Measurements from ENCODE around the gene RBM6. TPM values are rescaled to one million over a fixed set of nuclear protein-coding genes. Genes with fewer than 3 reads are reported as not detected.

Gene RBM6
- total RNA-seq, 2 experiments from 2014 or later, result 90.8 to 95.2 TPM

DNA sequence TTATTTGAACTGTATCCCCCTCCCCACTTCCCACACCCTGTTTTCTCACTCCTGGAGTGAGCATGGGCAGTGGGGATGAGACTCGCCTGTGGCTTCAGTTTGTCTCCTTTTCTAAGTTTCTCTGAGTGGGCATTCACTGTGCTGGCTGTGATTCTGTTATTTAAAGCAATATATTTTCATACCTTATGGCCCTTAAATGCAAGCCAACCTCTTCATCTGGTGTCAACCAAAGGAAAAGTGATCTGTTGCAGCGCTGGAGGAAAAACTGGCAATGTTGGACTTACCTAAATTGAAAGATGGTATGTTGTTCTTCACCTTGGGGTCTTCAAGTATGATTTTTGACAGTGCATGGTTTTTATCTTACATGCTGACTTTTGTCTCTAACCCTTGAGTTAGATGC, 56.1 kb downstream of the RBM6 start:
- H3K4me1 Mint-ChIP-seq (ENCODE audit: low read depth), result peaks cover 12% of the 10 kb centered on the region
- no peak overlapping the region for H3K4me3 Mint-ChIP-seq
- H3K36me3 Mint-ChIP-seq (ENCODE audit: low read depth), result peaks cover 15% of the 10 kb centered on the region
- intact Hi-C loops (cut with micrococcal nuclease), result no loop called here
- DNase-seq (no peak), ATAC-seq (no peak)
- H3K9me3 Mint-ChIP-seq, result no peaks in the 10 kb centered on the region
- H3K27me3 Mint-ChIP-seq, result no peaks in the 10 kb centered on the region
- H3K27ac Mint-ChIP-seq, result no peak overlapping the region
- CTCF ChIA-PET, result no interaction called here
- TF ChIP-seq, protein P1, sequence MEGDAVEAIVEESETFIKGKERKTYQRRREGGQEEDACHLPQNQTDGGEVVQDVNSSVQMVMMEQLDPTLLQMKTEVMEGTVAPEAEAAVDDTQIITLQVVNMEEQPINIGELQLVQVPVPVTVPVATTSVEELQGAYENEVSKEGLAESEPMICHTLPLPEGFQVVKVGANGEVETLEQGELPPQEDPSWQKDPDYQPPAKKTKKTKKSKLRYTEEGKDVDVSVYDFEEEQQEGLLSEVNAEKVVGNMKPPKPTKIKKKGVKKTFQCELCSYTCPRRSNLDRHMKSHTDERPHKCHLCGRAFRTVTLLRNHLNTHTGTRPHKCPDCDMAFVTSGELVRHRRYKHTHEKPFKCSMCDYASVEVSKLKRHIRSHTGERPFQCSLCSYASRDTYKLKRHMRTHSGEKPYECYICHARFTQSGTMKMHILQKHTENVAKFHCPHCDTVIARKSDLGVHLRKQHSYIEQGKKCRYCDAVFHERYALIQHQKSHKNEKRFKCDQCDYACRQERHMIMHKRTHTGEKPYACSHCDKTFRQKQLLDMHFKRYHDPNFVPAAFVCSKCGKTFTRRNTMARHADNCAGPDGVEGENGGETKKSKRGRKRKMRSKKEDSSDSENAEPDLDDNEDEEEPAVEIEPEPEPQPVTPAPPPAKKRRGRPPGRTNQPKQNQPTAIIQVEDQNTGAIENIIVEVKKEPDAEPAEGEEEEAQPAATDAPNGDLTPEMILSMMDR (IDR thresholded peaks at IDR 0.05), result no peak
- POLR2A ChIA-PET, result no interaction called here

DNA sequence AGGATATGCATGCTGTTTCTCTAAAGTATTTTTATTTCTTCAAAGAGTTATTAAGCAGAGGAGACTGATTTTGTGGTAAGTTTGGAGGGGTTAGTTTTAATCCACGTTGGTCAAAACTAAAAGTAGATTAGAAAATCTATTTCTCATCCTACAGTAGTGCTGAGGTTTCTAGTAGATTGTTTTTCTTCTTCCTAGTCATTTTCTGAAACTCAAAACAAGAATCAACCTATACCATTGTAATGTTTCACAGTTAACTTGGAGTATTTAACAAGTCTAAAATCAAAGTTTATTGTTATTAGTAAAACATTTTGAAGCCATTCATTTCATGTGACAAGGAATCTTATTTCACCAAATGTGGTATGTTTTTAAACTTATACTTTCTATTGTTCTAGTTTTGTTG, 57.9 kb downstream of the RBM6 start:
- ATAC-seq (no peak), DNase-seq (no peak)
- CTCF ChIA-PET, result no interaction called here
- peaks cover 20% of the 10 kb centered on the region for H3K36me3 Mint-ChIP-seq (ENCODE audit: low read depth)
- peaks cover 12% of the 10 kb centered on the region for H3K4me1 Mint-ChIP-seq (ENCODE audit: low read depth)
- no peak overlapping the region for H3K27ac Mint-ChIP-seq
- no peaks in the 10 kb centered on the region for H3K27me3 Mint-ChIP-seq
- POLR2A ChIA-PET, result interaction anchor here (0.8 kb wide), 1 partner anchor 39 kb away, joined by 3 read pairs; no protein-coding TSS in a partner anchor
- H3K4me3 Mint-ChIP-seq, result no peak overlapping the region
- TF ChIP-seq, protein P1 (IDR thresholded peaks at IDR 0.05), result no peak
- intact Hi-C loops (cut with micrococcal nuclease), result no loop called here
- no peaks in the 10 kb centered on the region for H3K9me3 Mint-ChIP-seq

GRCh38 chr3:49998326-49998725, 58.4 kb downstream of the RBM6 start:
- ChIA-PET CTCF (no interaction called here), POLR2A (interaction anchor here (0.8 kb wide), 1 partner anchor 38 kb away, joined by 3 read pairs; no protein-coding TSS in a partner anchor)
- Mint-ChIP-seq H3K4me1 (ENCODE audit: low read depth) (peaks cover 12% of the 10 kb centered on the region), H3K36me3 (ENCODE audit: low read depth) (peaks cover 22% of the 10 kb centered on the region), H3K4me3 (no peak overlapping the region), H3K27ac (peak overlapping the region; percentile 16), H3K9me3 (no peaks in the 10 kb centered on the region), H3K27me3 (no peaks in the 10 kb centered on the region)
- TF ChIP-seq, protein P1 (IDR thresholded peaks at IDR 0.05), result no peak
- intact Hi-C loops (cut with micrococcal nuclease), result no loop called here
- ATAC-seq (no peak), DNase-seq (no peak)

- no peak overlapping the region for H3K27ac Mint-ChIP-seq
- H3K9me3 Mint-ChIP-seq, result no peaks in the 10 kb centered on the region
- peaks cover 12% of the 10 kb centered on the region for H3K4me1 Mint-ChIP-seq (ENCODE audit: low read depth)
- POLR2A ChIA-PET, result no interaction called here
- intact Hi-C loops (cut with micrococcal nuclease), result no loop called here
- CTCF ChIA-PET, result no interaction called here
- TF ChIP-seq, protein P1 (IDR thresholded peaks at IDR 0.05), result no peak
- ATAC-seq, result no peak
- peaks cover 26% of the 10 kb centered on the region for H3K36me3 Mint-ChIP-seq (ENCODE audit: low read depth)
- DNase-seq, result no peak
- H3K4me3 Mint-ChIP-seq, result no peak overlapping the region
- no peaks in the 10 kb centered on the region for H3K27me3 Mint-ChIP-seq
Measured at GRCh38 chr3:50001511-50001910, 61.6 kb downstream of the RBM6 start.

GRCh38 chr3:50003216-50003615, 63.3 kb downstream of the RBM6 start:
- POLR2A ChIA-PET, result no interaction called here

More at GRCh38 chr3:50003216-50003615, 63.3 kb downstream of the RBM6 start:
- Mint-ChIP-seq H3K4me3 (no peak overlapping the region), H3K4me1 (ENCODE audit: low read depth) (peaks cover 4% of the 10 kb centered on the region), H3K27me3 (no peaks in the 10 kb centered on the region), H3K36me3 (ENCODE audit: low read depth) (peaks cover 29% of the 10 kb centered on the region), H3K9me3 (no peaks in the 10 kb centered on the region), H3K27ac (no peak overlapping the region)
- no peak for DNase-seq
- intact Hi-C loops (cut with micrococcal nuclease), result no loop called here
- TF ChIP-seq, protein P1 (IDR thresholded peaks at IDR 0.05), result no peak
- no peak for ATAC-seq
- CTCF ChIA-PET, result no interaction called here
